NCI-H1048 (cell line): Measurements from ENCODE around the gene ZDHHC8.

ENCODE experiments used
- DNase-seq: peaks from one replicate; lab custom pipeline; 2025; lab: John Stamatoyannopoulos, UW

Gene ZDHHC8

GRCh38 chr22:20131597-20131858 is at the start of gene ZDHHC8:
Gene ZDHHC8, plus strand, starts transcription at chr22:20131804. Its CDS starts 144 bp downstream, at chr22:20131948.
- DNase-seq = no peak

- no peak for DNase-seq
Observed at GRCh38 chr22:20083157-20083890, 48.3 kb upstream of the ZDHHC8 start.

- DNase-seq = no peak
Observed at GRCh38 chr22:20083891-20084546, 47.6 kb upstream of the ZDHHC8 start.

DNA sequence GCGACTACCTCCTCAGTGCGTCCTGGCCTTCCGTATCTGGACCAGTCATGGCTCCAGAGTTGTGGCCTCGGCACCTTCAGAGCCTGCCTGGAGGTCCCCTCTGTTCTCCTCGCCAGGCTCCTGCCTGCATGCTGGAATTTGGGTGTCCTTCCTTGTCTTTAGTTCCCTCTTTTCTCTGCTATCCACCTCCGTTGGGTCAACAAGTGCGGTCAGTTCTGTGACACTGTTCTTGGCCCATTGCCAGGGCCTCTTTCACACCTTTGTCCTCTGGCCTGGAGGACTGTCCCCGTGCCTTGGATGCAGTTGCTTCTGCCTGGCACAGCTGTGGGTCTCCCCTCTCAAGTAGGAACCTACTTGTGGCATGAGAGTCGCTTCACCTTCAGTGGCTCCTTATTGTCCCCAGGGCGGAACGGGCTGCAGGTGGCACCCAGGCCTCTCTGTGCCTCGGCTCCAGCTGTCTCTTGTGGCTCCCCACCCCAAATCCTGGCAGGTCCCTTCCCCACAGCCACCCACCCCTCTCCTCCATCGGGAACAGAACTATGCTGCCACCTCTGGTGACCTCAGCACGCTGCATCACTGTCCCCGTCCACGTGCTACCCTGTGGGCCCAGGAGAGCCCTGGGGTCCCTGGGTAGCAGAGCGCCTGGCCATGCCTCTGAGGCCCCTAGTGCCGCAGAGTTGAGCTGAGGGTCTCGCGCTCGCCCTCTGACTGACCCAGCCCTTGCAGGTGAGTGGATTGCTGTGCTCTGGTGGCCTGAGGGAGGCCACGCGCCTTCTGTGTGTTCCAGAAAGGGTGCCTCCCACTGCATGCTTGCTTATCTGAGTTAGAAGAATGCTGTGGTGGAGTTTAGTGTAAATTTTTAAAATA is 46.8 kb upstream of the ZDHHC8 start:
- DNase-seq = peak; percentile 17

DNA sequence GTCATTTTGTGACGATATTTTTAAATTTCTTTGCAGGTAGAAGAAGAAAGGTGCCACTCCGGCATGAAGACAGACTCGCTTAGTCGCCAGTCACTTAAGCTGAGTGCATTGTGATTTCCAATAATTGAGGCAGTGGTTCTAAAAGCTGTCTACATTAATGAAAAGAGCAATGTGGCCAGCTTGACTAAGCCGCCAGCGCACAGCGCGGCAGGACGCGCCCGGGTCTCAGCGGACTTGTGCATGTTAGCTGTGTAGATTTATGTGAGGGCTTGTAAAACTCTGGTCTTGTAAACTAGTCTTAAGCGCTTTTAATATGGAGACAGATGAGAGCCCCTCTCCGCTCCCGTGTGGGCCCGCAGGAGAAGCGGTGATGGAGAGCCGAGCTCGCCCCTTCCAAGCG is 46.0 kb upstream of the ZDHHC8 start:
- no peak for DNase-seq

- no peak for DNase-seq
Observed at GRCh38 chr22:20086101-20086599, 45.5 kb upstream of the ZDHHC8 start.

GRCh38 chr22:20086763-20087162 is 44.8 kb upstream of the ZDHHC8 start:
- no peak for DNase-seq

- DNase-seq = no peak
Observed at GRCh38 chr22:20087319-20088262, 44.0 kb upstream of the ZDHHC8 start.

DNA sequence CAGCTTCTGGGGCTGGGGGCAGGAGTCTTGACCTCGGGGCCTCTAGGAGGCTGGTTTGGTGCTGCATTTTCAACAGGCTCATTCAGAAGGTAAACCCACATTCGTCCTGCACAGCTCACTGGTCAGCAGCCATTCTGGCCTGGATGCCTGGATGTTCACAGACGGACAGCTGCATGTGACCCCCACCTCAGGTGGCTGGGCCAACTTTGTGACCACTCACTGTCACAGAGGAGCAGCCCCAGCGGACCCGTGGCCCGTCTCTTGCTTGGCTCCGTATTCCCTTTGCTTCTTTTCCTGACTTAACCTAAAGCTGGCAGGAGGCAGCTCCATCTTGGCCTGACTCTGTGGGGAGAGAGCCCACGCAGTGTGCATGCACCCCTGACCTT is 43.3 kb upstream of the ZDHHC8 start:
- DNase-seq = no peak

DNA sequence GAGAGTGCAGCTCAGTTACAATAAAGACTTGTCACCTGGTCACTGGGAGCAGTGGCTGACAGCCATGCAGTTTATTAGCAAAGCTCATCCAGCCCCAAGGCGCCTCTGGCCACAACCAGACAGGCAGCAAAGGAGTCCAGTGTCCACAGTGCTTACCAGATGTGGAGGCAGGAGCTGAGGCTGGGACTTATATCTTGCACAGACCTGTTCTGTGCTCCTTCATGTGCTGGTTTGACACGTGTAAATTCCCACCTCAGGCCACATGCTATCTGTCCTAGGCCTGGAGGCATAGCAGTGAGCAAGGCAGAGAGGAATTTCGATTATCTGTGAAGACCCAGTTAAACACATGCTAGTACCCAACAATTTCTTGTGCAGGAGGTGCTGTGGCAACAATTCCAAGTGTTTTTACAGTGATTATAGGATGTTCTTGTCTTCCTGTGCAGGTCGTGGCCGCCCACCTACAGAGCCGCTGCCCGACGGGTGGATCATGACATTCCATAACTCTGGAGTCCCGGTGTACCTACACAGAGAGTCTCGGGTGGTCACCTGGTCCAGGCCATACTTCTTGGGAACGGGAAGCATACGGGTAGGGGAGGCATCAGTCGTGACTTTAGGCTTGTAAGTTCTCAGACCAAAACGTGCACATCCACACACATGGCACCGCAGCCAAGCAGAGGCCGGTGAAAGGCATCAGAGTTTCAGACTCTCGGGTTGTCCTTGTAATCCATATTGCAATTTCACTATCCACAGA is 42.2 kb upstream of the ZDHHC8 start:
- no peak for DNase-seq

DNA sequence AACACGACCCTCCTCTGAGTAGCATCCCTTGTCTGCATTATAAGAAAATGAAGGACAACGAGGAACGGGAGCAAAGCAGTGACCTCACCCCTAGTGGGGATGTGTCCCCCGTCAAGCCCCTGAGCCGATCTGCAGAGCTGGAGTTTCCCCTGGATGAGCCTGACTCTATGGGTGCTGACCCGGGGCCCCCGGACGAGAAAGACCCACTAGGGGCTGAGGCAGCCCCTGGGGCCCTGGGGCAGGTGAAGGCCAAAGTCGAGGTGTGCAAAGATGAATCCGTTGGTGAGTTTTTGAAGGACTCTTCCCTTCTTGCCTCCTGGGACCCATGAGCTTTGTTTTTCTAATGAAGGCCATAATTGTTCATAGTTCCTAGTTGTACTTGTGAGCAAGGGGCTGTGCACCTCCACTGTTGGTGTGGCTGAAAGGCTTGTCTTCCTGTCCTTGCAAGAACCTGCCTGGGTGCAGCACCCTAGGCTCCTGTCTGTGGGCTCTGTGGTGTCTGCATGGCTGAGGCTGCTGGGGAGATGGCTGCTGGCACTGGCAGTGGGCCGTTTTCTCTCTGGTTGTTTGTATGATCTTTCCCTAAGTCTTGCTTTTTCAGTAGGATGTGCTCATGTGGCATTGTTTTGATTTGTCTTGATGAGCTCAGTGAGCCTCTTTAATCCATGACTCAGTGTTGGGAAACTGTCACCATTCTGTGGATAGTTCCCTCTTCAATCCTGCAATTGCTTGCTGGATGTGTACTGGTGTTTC is 41.5 kb upstream of the ZDHHC8 start:
- no peak for DNase-seq

DNA sequence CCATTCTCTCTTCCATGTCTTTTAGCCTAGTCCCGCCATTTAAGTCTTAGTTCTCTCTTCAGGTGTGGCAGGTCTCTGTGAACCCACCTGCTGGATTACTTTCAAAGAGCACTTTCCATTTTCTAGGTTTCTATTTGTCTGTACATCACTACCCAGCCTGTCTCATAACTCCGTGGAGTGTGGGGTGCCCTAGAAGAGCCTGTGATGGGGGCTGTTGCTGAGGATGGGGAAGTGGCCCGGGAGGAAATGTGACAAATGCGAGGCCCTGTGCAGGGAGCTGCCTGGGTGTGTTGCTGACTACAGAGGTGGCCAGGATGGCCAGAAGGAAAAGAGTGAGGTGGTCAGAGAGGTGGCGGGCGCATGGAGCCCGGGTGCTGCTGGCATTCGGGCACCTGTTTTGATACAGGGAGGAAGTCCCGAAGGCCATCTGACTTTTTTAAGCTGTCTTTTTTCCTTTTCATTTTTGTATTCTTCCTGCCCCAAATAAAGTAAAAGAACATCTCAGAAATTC is 40.8 kb upstream of the ZDHHC8 start:
- DNase-seq = no peak

GRCh38 chr22:20091690-20092476 is 39.7 kb upstream of the ZDHHC8 start:
- no peak for DNase-seq

DNA sequence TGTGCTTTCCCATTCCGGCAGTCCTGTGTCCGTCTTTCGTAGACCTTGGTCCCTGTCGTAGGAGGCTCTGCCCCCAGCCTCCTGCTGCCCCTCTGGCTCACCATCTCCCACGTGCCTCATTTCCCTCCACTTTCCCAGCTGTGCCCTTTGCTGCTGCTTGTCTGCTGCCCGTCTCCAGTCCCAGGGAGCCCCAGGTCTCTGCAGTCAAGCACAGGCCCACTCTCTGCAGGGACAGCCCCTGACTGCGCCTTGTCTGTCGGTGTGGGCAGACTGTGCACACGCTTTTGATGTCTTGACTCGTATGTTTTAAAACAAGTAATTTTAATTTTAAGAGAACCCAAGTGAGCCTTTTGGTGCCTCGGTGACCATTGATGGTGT is 39.1 kb upstream of the ZDHHC8 start:
- no peak for DNase-seq

- DNase-seq = no peak
Observed at GRCh38 chr22:20093418-20094196, 38.0 kb upstream of the ZDHHC8 start.

DNA sequence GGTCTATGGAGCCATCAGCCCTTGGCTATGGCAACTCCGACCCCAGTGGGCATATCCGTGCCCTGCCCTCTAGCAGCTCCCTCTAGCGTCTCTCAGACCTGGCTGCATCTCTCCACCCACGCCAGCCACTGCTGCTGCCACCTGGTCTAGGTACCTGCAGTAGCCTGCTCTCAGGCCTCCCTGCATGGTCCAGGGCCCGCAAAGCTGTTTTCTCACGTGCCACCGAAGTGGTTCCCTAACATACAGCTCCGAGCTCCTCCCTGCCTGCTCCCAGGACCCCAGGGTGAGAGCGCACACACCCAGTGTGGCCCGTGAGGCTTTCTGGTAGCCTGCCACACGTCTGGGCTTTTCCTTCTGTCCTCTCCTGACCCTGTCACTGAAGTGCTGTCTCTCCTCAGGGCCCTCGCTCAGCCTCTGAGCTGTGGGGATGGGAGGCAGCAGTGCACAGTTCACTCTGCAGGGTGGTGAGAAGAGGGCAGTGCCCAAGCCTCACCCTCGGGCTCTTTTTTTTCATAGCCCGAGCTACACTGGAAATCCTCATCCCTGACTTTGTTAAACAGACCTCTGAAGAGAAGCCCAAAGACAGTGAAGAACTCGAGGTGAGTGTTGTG is 37.3 kb upstream of the ZDHHC8 start:
- DNase-seq = no peak

- no peak for DNase-seq
Observed at GRCh38 chr22:20095521-20095920, 36.1 kb upstream of the ZDHHC8 start.
